Osteocyte (in vitro differentiated cells): ENCODE results near the gene CNTN5. TPM values are rescaled to one million over a fixed set of nuclear protein-coding genes. Genes with fewer than 3 reads are reported as not detected.

Experiments used
- DNase-seq: peaks from one replicate; pipeline ENCODE4 v3.0.0; 2021; ENCODE audit warnings: mixed read lengths; ENCODE audit not compliant: unreplicated experiment; ENCODE audit errors: extremely low spot score
- H3K27ac Mint-ChIP-seq: one replicate; pipeline ENCODE4 v1.8.0; 2021; ENCODE audit warnings: mild to moderate bottlenecking, mixed read lengths; ENCODE audit not compliant: unreplicated experiment
- H3K27me3 Mint-ChIP-seq: one replicate; pipeline ENCODE4 v1.8.0; 2021; ENCODE audit warnings: mixed read lengths; ENCODE audit not compliant: unreplicated experiment
- H3K36me3 Mint-ChIP-seq: one replicate; pipeline ENCODE4 v1.8.0; 2021; ENCODE audit warnings: mixed read lengths; ENCODE audit not compliant: unreplicated experiment
- H3K4me1 Mint-ChIP-seq: one replicate; pipeline ENCODE4 v1.8.0; 2021; ENCODE audit warnings: mixed read lengths; ENCODE audit not compliant: unreplicated experiment
- H3K4me3 Mint-ChIP-seq: one replicate; pipeline ENCODE4 v1.8.0; 2021; ENCODE audit warnings: mild to moderate bottlenecking, moderate library complexity, mixed read lengths; ENCODE audit not compliant: unreplicated experiment
- H3K9me3 Mint-ChIP-seq: one replicate; pipeline ENCODE4 v1.8.0; 2021; ENCODE audit warnings: mixed read lengths; ENCODE audit not compliant: unreplicated experiment
- total RNA-seq: library from RNA; stranded (reverse); gene quantifications from 2 replicates; pipeline ENCODE4 v1.2.1, GENCODE V29; 2021
- TF ChIP-seq, protein P1 (sequence below): fragments of 200-600 bp; sonication (generic); IDR thresholded peaks from 2 replicates; pipeline ENCODE4 v1.5.0; 2021; ENCODE audit warnings: antibody characterized with exemption, mild to moderate bottlenecking, moderate library complexity

CNTN5 gene
- total RNA-seq, 1 donor from 2014 or later = 0.30 TPM

DNA sequence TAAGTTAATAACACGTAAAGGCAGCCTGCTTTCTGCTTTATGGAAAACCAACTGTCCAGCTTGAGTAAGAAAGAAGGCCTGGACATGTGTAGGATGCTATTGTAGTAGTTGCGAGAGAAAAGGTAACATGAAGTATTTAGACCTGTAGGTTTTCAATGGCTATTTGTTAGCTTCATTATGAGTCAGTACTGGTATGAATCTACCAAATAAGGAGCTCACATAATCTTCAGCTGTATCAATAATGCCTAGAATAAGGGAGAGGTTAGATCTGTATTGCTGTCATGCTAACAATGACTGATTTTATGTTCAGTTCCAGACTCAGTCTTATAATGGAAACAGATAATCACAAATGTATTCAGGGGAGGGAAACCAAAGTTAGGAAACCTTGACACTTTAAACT lies 550.3 kb downstream of the CNTN5 start:
- no peak overlapping the region for H3K27ac Mint-ChIP-seq

GRCh38 chr11:99584830-99585229 lies 564.1 kb downstream of the CNTN5 start:
- no peak overlapping the region for H3K4me3 Mint-ChIP-seq
- H3K27me3 Mint-ChIP-seq = peaks cover 21% of the 10 kb centered on the region
- no peaks in the 10 kb centered on the region for H3K36me3 Mint-ChIP-seq
- TF ChIP-seq, protein P1, sequence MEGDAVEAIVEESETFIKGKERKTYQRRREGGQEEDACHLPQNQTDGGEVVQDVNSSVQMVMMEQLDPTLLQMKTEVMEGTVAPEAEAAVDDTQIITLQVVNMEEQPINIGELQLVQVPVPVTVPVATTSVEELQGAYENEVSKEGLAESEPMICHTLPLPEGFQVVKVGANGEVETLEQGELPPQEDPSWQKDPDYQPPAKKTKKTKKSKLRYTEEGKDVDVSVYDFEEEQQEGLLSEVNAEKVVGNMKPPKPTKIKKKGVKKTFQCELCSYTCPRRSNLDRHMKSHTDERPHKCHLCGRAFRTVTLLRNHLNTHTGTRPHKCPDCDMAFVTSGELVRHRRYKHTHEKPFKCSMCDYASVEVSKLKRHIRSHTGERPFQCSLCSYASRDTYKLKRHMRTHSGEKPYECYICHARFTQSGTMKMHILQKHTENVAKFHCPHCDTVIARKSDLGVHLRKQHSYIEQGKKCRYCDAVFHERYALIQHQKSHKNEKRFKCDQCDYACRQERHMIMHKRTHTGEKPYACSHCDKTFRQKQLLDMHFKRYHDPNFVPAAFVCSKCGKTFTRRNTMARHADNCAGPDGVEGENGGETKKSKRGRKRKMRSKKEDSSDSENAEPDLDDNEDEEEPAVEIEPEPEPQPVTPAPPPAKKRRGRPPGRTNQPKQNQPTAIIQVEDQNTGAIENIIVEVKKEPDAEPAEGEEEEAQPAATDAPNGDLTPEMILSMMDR = no peak
- peaks cover 10% of the 10 kb centered on the region for H3K9me3 Mint-ChIP-seq
- H3K27ac Mint-ChIP-seq = no peak overlapping the region
- peaks cover 3% of the 10 kb centered on the region for H3K4me1 Mint-ChIP-seq
- no peak for DNase-seq

More for the DNA sequence above, 550.3 kb downstream of the CNTN5 start:
- H3K4me3 Mint-ChIP-seq = no peak overlapping the region
- DNase-seq = no peak
- no peaks in the 10 kb centered on the region for H3K9me3 Mint-ChIP-seq
- no peaks in the 10 kb centered on the region for H3K4me1 Mint-ChIP-seq
- no peaks in the 10 kb centered on the region for H3K36me3 Mint-ChIP-seq
- TF ChIP-seq, protein P1 = no peak
- H3K27me3 Mint-ChIP-seq = peaks cover 39% of the 10 kb centered on the region

GRCh38 chr11:99585606-99586005 lies 564.9 kb downstream of the CNTN5 start:
- Mint-ChIP-seq H3K27me3 (peaks cover 27% of the 10 kb centered on the region), H3K4me1 (peaks cover 3% of the 10 kb centered on the region), H3K36me3 (no peaks in the 10 kb centered on the region), H3K9me3 (peaks cover 5% of the 10 kb centered on the region), H3K4me3 (no peak overlapping the region), H3K27ac (no peak overlapping the region)
- TF ChIP-seq, protein P1 = no peak
- no peak for DNase-seq

GRCh38 chr11:99589771-99590170 lies 569.0 kb downstream of the CNTN5 start:
- TF ChIP-seq, protein P1 = no peak
- no peak for DNase-seq
- peaks cover 44% of the 10 kb centered on the region for H3K27me3 Mint-ChIP-seq
- H3K27ac Mint-ChIP-seq = no peak overlapping the region
- no peak overlapping the region for H3K4me3 Mint-ChIP-seq
- H3K36me3 Mint-ChIP-seq = no peaks in the 10 kb centered on the region
- H3K4me1 Mint-ChIP-seq = peaks cover 2% of the 10 kb centered on the region
- H3K9me3 Mint-ChIP-seq = no peaks in the 10 kb centered on the region

- no peaks in the 10 kb centered on the region for H3K36me3 Mint-ChIP-seq
- H3K27me3 Mint-ChIP-seq = peaks cover 45% of the 10 kb centered on the region
- TF ChIP-seq, protein P1 = no peak
- no peak overlapping the region for H3K4me3 Mint-ChIP-seq
- no peaks in the 10 kb centered on the region for H3K4me1 Mint-ChIP-seq
- no peak for DNase-seq
- no peaks in the 10 kb centered on the region for H3K9me3 Mint-ChIP-seq
- H3K27ac Mint-ChIP-seq = no peak overlapping the region
Measured at GRCh38 chr11:99592266-99592665, 571.5 kb downstream of the CNTN5 start.
